HCT116 (cell line): ENCODE data around the gene SYNE2. TPM values are rescaled to one million over a fixed set of nuclear protein-coding genes. Genes with fewer than 3 reads are reported as not detected.

Source experiments
- ATAC-seq: fragments of 200-7000 bp; cut with Tn5 transposase; 2 replicates; pipeline ENCODE4 v1.9.1; 2020; ENCODE audit warnings: mild to moderate bottlenecking, moderate library complexity
- BruUV-seq: library from RNA; stranded (reverse); fragments of 400-500 nt; replicated peaks from 2 replicates; lab custom pipeline; 2021; lab: Mats Ljungman, UMichigan
- CTCF ChIA-PET: fragments of 300-600 bp; sonication (Branson Sonifier 250); formaldehyde crosslinking; loops from one replicate; lab custom pipeline; 2021; ENCODE audit warnings: antibody characterized with exemption; lab: Charles Lee
- POLR2A ChIA-PET: fragments of 300-600, 350-600 bp; sonication (Branson Sonifier 250); formaldehyde crosslinking; loops from one replicate; lab custom pipeline; 2021; ENCODE audit warnings: antibody characterized with exemption; lab: Charles Lee
- RAD21 ChIA-PET, 2 experiments: fragments of 300-600 bp; sonication (Branson Sonifier 250); formaldehyde crosslinking; loops; one replicate each; lab custom pipeline; 2023; ENCODE audit warnings: low total read pairs in 2 of 2; ENCODE audit not compliant: uncharacterized antibody in 2 of 2, unreplicated experiment in 2 of 2, low non-redundant PET in 1 of 2; lab: Charles Lee
- DNase-seq: peaks from one replicate; pipeline ENCODE4 v3.0.0-alpha.2; 2010; ENCODE audit warnings: low read depth, low spot score
- H2AFZ ChIP-seq: fragments of 200-600 bp; shearing (Covaris generic), sonication (generic); 2 replicates; pipeline ENCODE4 v1.6.1; 2017; ENCODE audit warnings: low read depth, mixed run types, mixed read lengths, antibody characterized with exemption, low read length; ENCODE audit not compliant: poor library complexity, severe bottlenecking
- H3K27ac ChIP-seq: 2 replicates; pipeline ENCODE4 v1.5.1; 2012; ENCODE audit warnings: low read depth, low read length
- H3K27me3 ChIP-seq: fragments of 200-600 bp; sonication (generic); 2 replicates; pipeline ENCODE4 v1.6.1; 2016; ENCODE audit warnings: mixed run types, low read length, mixed read lengths; ENCODE audit not compliant: insufficient read depth
- H3K36me3 ChIP-seq, 2 experiments: fragments of 200-500 bp in 1 of 2; fragments of 200-600 bp in 1 of 2; sonication (Bioruptor generic) in 1 of 2; sonication (generic) in 1 of 2; 2 replicates each; pipeline versions ENCODE4 v1.5.1 to v1.6.1; 2014 to 2016; ENCODE audit warnings: low read length in 2 of 2, inconsistent platforms in 1 of 2, mixed read lengths in 1 of 2, mixed run types in 1 of 2; ENCODE audit not compliant: insufficient read depth in 2 of 2, control insufficient read depth in 1 of 2
- H3K4me1 ChIP-seq, 2 experiments: fragments of 200-600 bp in 1 of 2; sonication (generic) in 1 of 2; 2 replicates each; pipeline versions ENCODE4 v1.5.1 to v1.6.1; 2012 to 2017; ENCODE audit warnings: low read length in 2 of 2, inconsistent platforms in 1 of 2, mild to moderate bottlenecking in 1 of 2, mixed read lengths in 1 of 2, mixed run types in 1 of 2, moderate library complexity in 1 of 2; ENCODE audit not compliant: insufficient read depth in 2 of 2, control insufficient read depth in 1 of 2
- H3K4me2 ChIP-seq: fragments of 200-600 bp; sonication (generic); 2 replicates; pipeline ENCODE4 v1.6.1; 2017; ENCODE audit warnings: mixed run types, low read length, mixed read lengths
- H3K4me3 ChIP-seq, 2 experiments: fragments of 200-600 bp in 1 of 2; sonication (generic) in 1 of 2; replicated peaks in 1 of 2; 2 replicates each; pipeline ENCODE4 v1.5.1; 2011 to 2016; ENCODE audit warnings: low read length in 2 of 2, control low read depth in 1 of 2, low read depth in 1 of 2, mild to moderate bottlenecking in 1 of 2, mixed read lengths in 1 of 2, mixed run types in 1 of 2
- H3K79me2 ChIP-seq: fragments of 200-600 bp; sonication (generic); 2 replicates; pipeline ENCODE4 v1.6.1; 2017; ENCODE audit warnings: mild to moderate bottlenecking, mixed run types, low read length, moderate library complexity, mixed read lengths; ENCODE audit not compliant: insufficient read depth
- H3K9ac ChIP-seq: fragments of 200-600 bp; sonication (generic); 2 replicates; pipeline ENCODE4 v1.6.1; 2016; ENCODE audit warnings: low read length, mixed read lengths
- H3K9me2 ChIP-seq: fragments of 200-600 bp; sonication (generic), shearing (Covaris generic); 2 replicates; pipeline ENCODE4 v1.6.1; 2017; ENCODE audit warnings: mixed run types, mild to moderate bottlenecking, moderate library complexity; ENCODE audit not compliant: insufficient read depth
- H3K9me3 ChIP-seq, 2 experiments: fragments of 200-500 bp in 1 of 2; fragments of 200-600 bp in 1 of 2; sonication (Bioruptor generic) in 1 of 2; sonication (generic) in 1 of 2; 2 replicates each; pipeline ENCODE4 v1.6.1; 2014 to 2017; ENCODE audit warnings: low read length in 2 of 2, mixed read lengths in 2 of 2, inconsistent platforms in 1 of 2, low read depth in 1 of 2, mild to moderate bottlenecking in 1 of 2, mixed run types in 1 of 2, moderate library complexity in 1 of 2; ENCODE audit not compliant: control insufficient read depth in 1 of 2, insufficient read depth in 1 of 2
- H4K20me1 ChIP-seq: fragments of 200-600 bp; sonication (generic), shearing (Covaris generic); 2 replicates; pipeline ENCODE4 v1.6.1; 2017; ENCODE audit warnings: mixed run types, mild to moderate bottlenecking, moderate library complexity; ENCODE audit not compliant: insufficient read depth
- CBX3 ChIP-seq: IDR thresholded peaks from 2 replicates; pipeline ENCODE4 v1.6.1; 2012; ENCODE audit warnings: low read depth
- REST ChIP-seq: IDR thresholded peaks from 2 replicates; pipeline ENCODE4 v1.6.1; 2012; ENCODE audit warnings: low read depth
- SP1 ChIP-seq: IDR thresholded peaks from 2 replicates; pipeline ENCODE4 v1.6.1; 2012; ENCODE audit warnings: low read depth
- SRF ChIP-seq: IDR thresholded peaks from 2 replicates; pipeline ENCODE4 v1.6.1; 2012; ENCODE audit warnings: low read depth
- YY1 ChIP-seq: IDR thresholded peaks from 2 replicates; pipeline ENCODE4 v1.6.1; 2011; ENCODE audit warnings: low read length, low read depth, moderate library complexity, mild to moderate bottlenecking; ENCODE audit not compliant: insufficient replicate concordance; ENCODE audit errors: extremely low read depth
- ZNF274 ChIP-seq: fragments of 200-500 bp; sonication (Bioruptor generic); IDR thresholded peaks from 2 replicates; pipeline ENCODE4 v1.6.1; 2014; ENCODE audit warnings: mild to moderate bottlenecking, low read depth, low read length, inconsistent platforms
- intact Hi-C: fragments of 100-400 bp; cut with micrococcal nuclease; formaldehyde crosslinking; loops from 2 replicates; pipeline ENCODE4 v1.10.0; 2022
- total RNA-seq: library from RNA; stranded (reverse); gene quantifications from one replicate; pipeline ENCODE4 v1.2.1, GENCODE V29; 2021; ENCODE audit not compliant: unreplicated experiment
- TF ChIP-seq, protein P1 (sequence below), 3 experiments: fragments of 200-600 bp in 1 of 3; sonication (generic) in 1 of 3; IDR thresholded peaks in 2 of 3; conservative IDR thresholded peaks in 1 of 3; 2 replicates each; pipeline ENCODE4 v1.5.1; 2012 to 2017; ENCODE audit warnings: low read depth in 2 of 3, low read length in 2 of 3, antibody characterized with exemption in 1 of 3, borderline replicate concordance in 1 of 3, control low read depth in 1 of 3, mild to moderate bottlenecking in 1 of 3, mixed read lengths in 1 of 3, mixed run types in 1 of 3, moderate library complexity in 1 of 3; ENCODE audit not compliant: insufficient read depth in 1 of 3

The SYNE2 gene
- total RNA-seq, 1 experiment from 2014 or later: 28.8 TPM

DNA sequence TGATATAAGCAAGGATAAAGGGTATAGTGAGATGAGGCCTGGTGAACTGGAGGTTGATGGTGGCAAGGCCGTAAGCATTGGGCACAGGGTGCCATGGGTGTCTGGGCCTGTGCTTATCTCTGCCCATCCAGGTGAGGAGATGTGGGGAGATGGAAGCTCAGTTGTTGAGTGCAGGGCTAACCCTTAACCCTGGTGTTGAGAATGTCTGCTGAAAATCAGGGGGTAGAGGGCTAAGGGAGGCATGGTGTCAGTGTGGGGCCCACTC lies 86.1 kb downstream of the SYNE2 start:
- intact Hi-C loops: no loop called here
- no TSS peak for BruUV-seq
- no peak for DNase-seq
- H3K4me2 ChIP-seq: no peak overlapping the region
- H3K9me3 ChIP-seq: no peaks in the 10 kb centered on the region
- no peaks in the 10 kb centered on the region for H4K20me1 ChIP-seq
- no peak for ATAC-seq
- POLR2A ChIA-PET: no interaction called here
- no peaks in the 10 kb centered on the region for H3K4me1 ChIP-seq
- H3K9ac ChIP-seq: no peak overlapping the region
- H3K9me2 ChIP-seq: no peaks in the 10 kb centered on the region
- CTCF ChIA-PET: no interaction called here
- H3K4me3 ChIP-seq: no peak overlapping the region
- no peaks in the 10 kb centered on the region for H3K79me2 ChIP-seq
- RAD21 ChIA-PET: no interaction called here
- no peak overlapping the region for H3K27ac ChIP-seq
- no peak overlapping the region for H2AFZ ChIP-seq
- no peaks in the 10 kb centered on the region for H3K27me3 ChIP-seq
- peaks cover 0 to 4% of the 10 kb centered on the region in 2 experiments; a peak in 2 of 4 replicates for H3K36me3 ChIP-seq
- TF ChIP-seq YY1: no peak
- TF ChIP-seq SP1: no peak
- no peak for TF ChIP-seq CBX3
- TF ChIP-seq ZNF274: no peak
- no peak for TF ChIP-seq SRF

DNA sequence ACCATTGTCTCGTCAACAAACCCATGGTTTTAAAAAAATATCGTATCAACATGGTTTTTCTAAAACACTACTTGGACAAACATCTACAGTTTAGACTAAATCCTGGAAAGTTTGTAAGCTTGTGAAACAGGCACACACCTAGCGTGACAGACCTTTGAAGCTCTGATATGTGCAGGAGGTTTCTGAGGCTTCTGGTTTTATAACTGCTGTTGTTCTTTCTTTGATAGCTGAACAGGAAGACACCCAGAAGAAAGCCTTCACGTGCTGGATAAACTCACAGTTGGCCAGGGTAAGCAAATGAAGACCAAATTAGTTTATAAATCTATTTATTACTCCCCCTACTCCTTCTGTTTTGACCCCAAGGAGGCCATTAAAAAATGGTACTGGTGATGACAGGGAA lies 87.6 kb downstream of the SYNE2 start:
- H3K4me3 ChIP-seq: no peak overlapping the region
- H3K27me3 ChIP-seq: no peaks in the 10 kb centered on the region
- H3K9me2 ChIP-seq: no peaks in the 10 kb centered on the region
- H3K4me2 ChIP-seq: no peak overlapping the region
- CTCF ChIA-PET: no interaction called here
- H3K9me3 ChIP-seq: no peaks in the 10 kb centered on the region
- H3K4me1 ChIP-seq: no peaks in the 10 kb centered on the region
- BruUV-seq: no TSS peak
- RAD21 ChIA-PET: no interaction called here
- peaks cover 0 to 4% of the 10 kb centered on the region in 2 experiments; a peak in 2 of 4 replicates for H3K36me3 ChIP-seq
- no peaks in the 10 kb centered on the region for H4K20me1 ChIP-seq
- H3K27ac ChIP-seq: no peak overlapping the region
- intact Hi-C loops: no loop called here
- H3K9ac ChIP-seq: no peak overlapping the region
- no peak for TF ChIP-seq REST
- TF ChIP-seq, protein P1, sequence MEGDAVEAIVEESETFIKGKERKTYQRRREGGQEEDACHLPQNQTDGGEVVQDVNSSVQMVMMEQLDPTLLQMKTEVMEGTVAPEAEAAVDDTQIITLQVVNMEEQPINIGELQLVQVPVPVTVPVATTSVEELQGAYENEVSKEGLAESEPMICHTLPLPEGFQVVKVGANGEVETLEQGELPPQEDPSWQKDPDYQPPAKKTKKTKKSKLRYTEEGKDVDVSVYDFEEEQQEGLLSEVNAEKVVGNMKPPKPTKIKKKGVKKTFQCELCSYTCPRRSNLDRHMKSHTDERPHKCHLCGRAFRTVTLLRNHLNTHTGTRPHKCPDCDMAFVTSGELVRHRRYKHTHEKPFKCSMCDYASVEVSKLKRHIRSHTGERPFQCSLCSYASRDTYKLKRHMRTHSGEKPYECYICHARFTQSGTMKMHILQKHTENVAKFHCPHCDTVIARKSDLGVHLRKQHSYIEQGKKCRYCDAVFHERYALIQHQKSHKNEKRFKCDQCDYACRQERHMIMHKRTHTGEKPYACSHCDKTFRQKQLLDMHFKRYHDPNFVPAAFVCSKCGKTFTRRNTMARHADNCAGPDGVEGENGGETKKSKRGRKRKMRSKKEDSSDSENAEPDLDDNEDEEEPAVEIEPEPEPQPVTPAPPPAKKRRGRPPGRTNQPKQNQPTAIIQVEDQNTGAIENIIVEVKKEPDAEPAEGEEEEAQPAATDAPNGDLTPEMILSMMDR (IDR thresholded peaks at IDR 0.05 in 2 of 3, conservative IDR thresholded peaks at IDR 0.05 in 1 of 3; ENCODE audit: borderline replicate concordance in 1 of 3, insufficient read depth in 1 of 3, low read depth in 2 of 3, low read length in 2 of 3): no peak
- POLR2A ChIA-PET: no interaction called here
- H3K79me2 ChIP-seq: no peaks in the 10 kb centered on the region
- DNase-seq: no peak
- no peak overlapping the region for H2AFZ ChIP-seq
- no peak for ATAC-seq
